SIG-M5 treated with dmso at 0.1 percent for 504 hours (cell line): ENCODE measurements around the gene SMAP2.
A peak's percentile ranks its signal among the peaks of the same experiment; 100 is the strongest.

Source experiments
- DNase-seq: peaks from one replicate; lab custom pipeline; 2025; ENCODE audit not compliant: unreplicated experiment; lab: John Stamatoyannopoulos, UW

SMAP2 gene

DNA sequence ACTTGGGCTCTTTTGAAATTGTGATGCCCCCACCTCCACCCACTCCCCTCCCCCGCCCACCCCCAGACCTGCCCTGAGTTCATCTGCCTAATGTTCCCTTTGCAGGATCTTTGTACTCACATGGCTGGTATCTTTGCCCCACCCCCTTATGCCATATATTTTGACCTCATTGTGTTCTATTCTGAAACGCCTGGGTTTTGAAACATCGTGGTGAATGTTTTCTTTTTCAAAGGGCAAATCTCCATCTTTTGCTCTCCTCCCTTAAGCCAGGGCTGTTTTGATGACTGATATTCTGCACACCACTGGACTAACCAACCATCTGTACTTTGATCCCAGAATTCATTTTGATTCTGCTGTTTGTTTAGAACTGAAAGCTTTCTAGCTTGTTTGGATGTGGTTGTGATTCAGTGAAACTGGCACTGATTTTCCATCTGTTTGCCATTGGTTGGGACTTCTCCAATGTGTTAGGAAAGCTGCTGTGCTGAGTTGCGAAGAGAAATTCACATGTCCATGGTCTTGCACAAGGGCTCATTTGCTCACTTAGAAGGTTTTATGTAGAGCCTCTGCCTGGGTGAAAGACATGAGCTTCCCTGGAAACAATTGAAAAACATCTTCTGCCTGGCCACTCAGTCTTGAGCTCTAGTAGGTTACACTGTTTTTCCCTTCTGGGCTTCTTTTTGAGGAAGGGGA is 16.5 kb downstream of the SMAP2 start:
- DNase-seq = no peak

DNA sequence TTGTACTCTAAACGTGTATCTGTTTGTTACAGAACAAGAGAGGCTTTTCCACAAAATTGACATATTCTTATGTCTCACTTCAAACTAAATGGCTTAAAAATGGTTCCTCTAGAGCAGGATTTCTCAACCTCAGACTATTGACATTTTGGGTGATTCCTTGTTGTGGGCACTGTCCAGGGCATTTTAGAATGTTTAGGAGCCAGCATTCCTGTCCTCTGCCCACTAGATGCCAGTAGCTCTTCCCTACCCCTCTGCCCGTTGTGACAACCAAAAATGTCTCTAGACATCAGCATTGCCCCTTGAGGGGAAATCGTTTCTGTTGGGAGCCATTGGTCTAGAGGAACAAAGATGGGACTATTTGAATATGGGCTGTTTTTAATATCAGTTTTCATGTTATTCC is 17.3 kb downstream of the SMAP2 start:
- DNase-seq = no peak

DNA sequence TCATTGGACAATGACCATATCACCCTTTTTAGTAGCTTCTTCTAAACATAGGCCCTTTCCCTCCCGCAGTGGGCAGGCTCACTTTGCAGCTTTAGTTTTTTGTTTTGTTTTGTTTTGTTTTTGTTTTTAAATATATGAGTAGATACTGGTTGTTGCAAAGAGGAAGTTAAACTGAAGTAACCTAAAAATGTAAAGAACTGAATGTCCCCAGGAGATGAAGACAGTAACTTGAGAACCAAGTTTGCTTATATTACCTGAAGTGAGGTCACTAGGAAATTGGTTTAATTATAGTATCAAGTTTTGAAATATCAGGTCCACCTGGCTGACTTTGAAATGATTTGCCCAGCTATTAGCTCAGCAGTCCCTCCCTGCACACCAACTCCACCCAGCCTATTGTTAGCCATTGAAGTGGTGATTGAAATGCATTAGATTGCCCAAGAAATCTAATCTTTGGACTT is 18.2 kb downstream of the SMAP2 start:
- no peak for DNase-seq

GRCh38 chr1:40392221-40392620 is 18.7 kb downstream of the SMAP2 start:
- DNase-seq = no peak

DNA sequence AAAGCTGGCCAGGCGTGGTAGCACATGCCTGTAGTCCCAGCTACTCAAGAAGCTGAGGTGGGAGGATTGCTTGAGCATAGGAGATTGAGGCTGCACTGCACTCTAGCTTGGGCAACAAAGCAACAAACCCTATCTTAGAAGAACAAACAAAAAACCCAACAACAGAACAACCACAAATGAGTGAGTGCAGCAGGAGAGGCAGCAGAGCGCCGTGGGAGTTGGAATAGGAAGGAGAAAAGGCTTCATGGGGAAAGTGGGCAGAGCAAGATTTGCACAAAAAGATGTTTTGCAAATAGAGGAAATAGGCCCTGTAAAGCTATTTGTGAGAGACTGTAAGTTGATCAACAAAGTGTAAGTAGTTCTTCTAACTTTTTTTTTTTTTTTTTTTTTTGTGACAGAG is 19.6 kb downstream of the SMAP2 start:
- DNase-seq = peak; percentile 48

- DNase-seq = peak; percentile 21
Measured at GRCh38 chr1:40394491-40395172, 21.1 kb downstream of the SMAP2 start.

DNA sequence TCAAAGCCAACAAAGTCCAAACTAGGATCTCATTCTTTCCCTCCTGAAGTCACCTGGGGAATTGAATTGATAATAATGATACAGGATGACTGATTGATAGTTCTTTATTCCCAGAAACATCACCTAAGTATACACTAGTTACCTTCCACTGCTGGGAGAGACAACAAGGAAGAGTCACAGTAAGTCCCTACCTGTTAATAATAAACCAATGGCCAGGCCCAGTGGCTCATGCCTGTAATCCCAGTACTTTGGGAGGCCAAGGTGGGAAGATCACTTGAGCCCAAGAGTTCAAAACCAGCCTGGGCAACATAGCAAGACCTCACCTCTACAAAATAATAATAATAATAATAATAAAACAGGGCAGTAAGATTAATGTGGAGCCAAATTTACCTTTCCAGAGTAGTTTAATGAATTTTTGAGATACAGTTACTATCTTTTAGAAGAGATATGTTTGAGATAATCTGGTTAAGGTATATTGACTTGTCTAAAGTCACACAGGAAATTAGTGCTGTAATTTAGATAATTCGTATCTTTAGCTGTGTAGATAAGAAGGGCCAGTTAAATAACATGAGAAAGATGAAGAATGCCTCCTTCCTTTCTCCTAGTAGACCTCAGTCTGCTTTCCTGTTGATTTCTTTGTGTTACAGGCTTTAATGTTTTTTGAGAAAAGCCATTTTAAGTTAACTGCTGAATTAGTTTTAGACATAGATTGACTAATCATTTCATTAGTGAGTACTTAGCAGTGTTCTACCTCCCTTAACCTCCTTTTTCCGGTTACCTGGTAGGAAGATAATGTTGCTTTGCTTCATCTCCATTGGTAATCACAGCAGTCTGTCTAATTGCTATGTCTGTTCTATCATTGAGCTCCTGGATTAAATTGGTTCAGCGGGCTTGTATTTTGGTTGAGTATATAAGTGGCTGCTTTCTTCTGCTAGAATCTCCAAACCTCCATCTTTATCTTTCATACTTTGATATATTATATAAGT is 22.0 kb downstream of the SMAP2 start:
- no peak for DNase-seq

DNA sequence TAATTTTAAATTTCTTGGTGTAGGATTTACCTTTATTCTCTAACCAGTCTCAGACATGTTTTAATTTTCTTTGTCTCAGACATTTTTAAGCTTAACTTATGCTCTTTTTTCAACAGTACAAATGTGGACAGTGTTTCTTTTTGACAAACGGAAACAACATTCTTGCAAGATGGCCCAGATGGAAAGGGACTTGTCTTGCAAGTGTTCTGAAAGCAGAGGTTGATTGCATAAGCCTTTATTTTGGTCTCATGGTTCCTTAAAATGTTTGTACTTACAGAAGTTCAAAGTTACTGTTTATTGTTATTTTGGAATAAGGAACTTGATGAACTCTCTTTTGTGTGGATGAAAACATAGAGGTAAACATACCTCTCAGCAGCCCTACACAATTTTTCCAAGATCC is 22.9 kb downstream of the SMAP2 start:
- DNase-seq = peak; percentile 79

DNA sequence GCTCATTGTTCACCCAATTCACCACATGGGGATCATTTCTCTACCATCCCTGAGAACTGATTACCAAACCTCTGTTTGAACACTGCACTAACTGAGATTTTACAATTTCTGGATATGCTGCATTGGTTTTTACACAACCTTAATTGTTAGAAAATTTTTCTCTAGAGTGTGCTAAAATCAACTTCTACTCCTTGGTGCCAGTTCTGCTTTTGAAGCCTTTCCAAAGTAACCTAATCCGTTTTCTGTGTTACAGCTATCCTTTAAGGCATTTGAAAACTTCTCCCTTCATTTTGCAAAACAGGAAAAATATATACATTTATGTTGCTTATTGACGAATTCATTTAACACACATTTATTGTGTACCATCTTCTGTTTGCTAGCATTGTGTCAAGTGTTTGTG is 23.7 kb downstream of the SMAP2 start:
- DNase-seq = no peak

GRCh38 chr1:40399984-40400704 is 26.6 kb downstream of the SMAP2 start:
- no peak for DNase-seq

GRCh38 chr1:40401473-40402201 is 28.1 kb downstream of the SMAP2 start:
- no peak for DNase-seq

DNA sequence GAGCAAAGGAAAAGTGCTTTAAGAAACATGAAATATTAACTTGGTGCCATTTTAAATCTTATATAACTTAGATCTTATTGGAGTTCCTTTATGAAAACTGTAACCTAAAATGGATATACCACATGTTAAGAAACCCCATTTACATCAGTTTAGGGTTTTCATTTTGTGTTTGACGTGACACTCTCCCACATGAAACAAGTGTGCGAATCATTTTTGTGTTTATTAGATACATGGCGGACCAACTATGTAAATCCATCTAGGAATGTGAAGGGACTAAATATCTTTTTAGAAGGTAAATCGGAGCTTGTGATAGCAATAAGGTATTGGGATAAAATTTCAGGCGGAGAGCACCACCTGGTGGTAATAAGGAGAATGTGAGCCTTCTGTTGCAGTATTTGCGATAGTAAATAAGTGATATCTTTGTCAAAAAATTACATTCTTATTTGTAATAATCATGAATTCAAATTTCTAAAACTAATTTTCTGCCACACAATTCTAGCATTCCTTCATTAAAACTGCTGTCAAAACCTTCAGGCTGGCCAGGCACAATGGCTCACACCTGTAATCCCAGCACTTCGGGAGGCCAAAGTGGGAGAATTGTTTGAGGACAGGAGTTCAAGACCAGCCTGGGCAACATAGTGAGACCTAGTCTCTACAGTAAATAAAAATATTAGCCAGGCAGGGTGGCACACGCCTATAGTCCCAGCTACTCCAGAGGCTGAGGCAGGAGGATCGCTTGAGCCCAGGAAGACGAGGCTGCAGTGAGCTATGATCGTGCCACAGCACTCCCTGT is 31.3 kb downstream of the SMAP2 start:
- peak; percentile 63 for DNase-seq

- DNase-seq = no peak
Measured at GRCh38 chr1:40405812-40406211, 32.3 kb downstream of the SMAP2 start.

DNA sequence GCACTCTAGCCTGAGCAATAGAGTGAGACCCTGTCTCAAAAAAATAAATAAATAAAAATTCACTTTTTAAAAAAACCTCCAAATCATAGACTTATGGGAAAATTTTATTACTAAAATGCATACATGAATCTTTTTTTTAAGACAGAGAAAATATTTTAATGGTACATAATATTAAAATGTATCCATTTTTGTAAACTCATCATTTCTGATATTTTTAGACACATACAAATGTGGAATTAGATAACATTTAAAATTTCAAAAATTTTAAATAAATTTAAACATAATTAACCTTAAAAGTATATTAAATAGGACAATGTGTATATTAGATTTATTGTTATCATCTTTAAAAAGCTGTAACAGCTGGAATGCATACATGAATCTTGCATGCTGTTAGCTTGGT is 33.9 kb downstream of the SMAP2 start:
- DNase-seq = no peak

- no peak for DNase-seq
Measured at GRCh38 chr1:40409467-40409866, 35.9 kb downstream of the SMAP2 start.

- DNase-seq = no peak
Measured at GRCh38 chr1:40411294-40411693, 37.8 kb downstream of the SMAP2 start.

GRCh38 chr1:40411843-40412242 is 38.3 kb downstream of the SMAP2 start:
- DNase-seq = no peak

- DNase-seq = no peak
Measured at GRCh38 chr1:40413527-40414252, 40.2 kb downstream of the SMAP2 start.

GRCh38 chr1:40414331-40414730 is 40.8 kb downstream of the SMAP2 start:
- DNase-seq = no peak
